Astrocyte (in vitro differentiated cells and primary cell): ENCODE measurements around the gene PTPN13.

Experiments used
- EZH2 ChIP-seq: IDR thresholded peaks from 2 replicates; pipeline ENCODE4 v1.6.1; 2012; ENCODE audit warnings: mild to moderate bottlenecking, low read length, inconsistent platforms; ENCODE audit not compliant: insufficient read depth
- TF ChIP-seq, protein P1 (sequence below): IDR thresholded peaks from 2 replicates; pipeline ENCODE4 v1.5.1; 2011; ENCODE audit warnings: low read depth, mild to moderate bottlenecking, inconsistent platforms, low read length, moderate library complexity; ENCODE audit not compliant: insufficient read depth

DNA sequence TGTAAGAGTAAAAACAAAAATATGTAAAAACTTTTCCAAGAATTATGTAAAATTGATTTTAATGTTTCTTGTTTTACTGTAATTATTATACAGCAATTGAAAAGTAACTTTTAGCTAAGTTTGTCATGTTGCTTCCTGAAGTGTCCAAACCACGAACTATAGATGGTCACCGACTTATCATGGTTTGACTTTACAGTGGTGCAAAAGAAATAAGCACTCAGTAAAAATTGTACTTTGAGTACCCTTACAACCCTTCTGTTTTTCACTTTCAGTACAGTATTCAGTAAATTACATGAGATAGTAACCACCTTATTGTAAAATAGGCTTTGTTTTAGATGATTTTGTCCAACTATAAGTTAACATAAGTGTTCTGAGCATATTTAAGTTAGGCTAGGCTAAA lies 161.3 kb downstream of the PTPN13 start:
- TF ChIP-seq, protein P1, sequence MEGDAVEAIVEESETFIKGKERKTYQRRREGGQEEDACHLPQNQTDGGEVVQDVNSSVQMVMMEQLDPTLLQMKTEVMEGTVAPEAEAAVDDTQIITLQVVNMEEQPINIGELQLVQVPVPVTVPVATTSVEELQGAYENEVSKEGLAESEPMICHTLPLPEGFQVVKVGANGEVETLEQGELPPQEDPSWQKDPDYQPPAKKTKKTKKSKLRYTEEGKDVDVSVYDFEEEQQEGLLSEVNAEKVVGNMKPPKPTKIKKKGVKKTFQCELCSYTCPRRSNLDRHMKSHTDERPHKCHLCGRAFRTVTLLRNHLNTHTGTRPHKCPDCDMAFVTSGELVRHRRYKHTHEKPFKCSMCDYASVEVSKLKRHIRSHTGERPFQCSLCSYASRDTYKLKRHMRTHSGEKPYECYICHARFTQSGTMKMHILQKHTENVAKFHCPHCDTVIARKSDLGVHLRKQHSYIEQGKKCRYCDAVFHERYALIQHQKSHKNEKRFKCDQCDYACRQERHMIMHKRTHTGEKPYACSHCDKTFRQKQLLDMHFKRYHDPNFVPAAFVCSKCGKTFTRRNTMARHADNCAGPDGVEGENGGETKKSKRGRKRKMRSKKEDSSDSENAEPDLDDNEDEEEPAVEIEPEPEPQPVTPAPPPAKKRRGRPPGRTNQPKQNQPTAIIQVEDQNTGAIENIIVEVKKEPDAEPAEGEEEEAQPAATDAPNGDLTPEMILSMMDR = no peak
- no peak for TF ChIP-seq EZH2
